ENCODE measurements around the gene UPB1.

The UPB1 gene

DNA sequence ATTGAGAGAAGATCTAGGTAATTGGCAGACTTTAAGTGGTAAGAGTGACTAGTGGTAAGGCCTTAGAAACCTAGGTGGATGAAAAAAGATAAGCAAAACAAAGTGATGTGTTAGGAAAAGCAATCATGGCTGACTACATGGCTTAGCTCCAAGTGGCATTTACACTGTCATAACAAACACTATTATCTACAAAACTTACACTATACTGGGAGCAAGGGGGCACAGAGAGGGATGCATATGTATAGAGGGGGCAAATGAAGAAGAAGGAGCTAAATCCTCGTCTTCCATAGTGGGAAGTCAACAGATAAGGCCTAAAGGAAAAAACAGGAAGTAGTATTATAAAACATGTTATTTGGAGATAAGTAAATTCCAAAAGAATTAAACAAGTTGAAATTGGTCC lies 35.2 kb upstream of the UPB1 start:
- peak overlapping the region; percentile 86; the same call in 1 of the 2 replicates for H3K4me2 ChIP-seq (ENCODE audit: low read depth, low read length)
- no peak overlapping the region for H3K4me3 ChIP-seq (ENCODE audit: low read length)
- no peaks in the 10 kb centered on the region for H3K79me2 ChIP-seq (ENCODE audit: low read length)
- H3K9me3 ChIP-seq (replicated peaks; ENCODE audit: insufficient read depth, low read length), result no peaks in the 10 kb centered on the region
- no peaks in the 10 kb centered on the region for H3K27me3 ChIP-seq (replicated peaks; ENCODE audit: insufficient read depth, low read length)
- H3K9ac ChIP-seq (ENCODE audit: low read length), result no peak overlapping the region
- H3K27ac ChIP-seq (ENCODE audit: low read length), result peak overlapping the region; percentile 63; the same call in 1 of the 2 replicates
- peaks cover 17% of the 10 kb centered on the region for H3K4me1 ChIP-seq (ENCODE audit: low read length)
- TF ChIP-seq EZH2 (optimal IDR thresholded peaks at IDR 0.05; ENCODE audit: low read depth, low read length) (no peak), EZH2phosphoT487 (IDR thresholded peaks at IDR 0.05; ENCODE audit: low read length) (no peak)
- TF ChIP-seq, protein P1, sequence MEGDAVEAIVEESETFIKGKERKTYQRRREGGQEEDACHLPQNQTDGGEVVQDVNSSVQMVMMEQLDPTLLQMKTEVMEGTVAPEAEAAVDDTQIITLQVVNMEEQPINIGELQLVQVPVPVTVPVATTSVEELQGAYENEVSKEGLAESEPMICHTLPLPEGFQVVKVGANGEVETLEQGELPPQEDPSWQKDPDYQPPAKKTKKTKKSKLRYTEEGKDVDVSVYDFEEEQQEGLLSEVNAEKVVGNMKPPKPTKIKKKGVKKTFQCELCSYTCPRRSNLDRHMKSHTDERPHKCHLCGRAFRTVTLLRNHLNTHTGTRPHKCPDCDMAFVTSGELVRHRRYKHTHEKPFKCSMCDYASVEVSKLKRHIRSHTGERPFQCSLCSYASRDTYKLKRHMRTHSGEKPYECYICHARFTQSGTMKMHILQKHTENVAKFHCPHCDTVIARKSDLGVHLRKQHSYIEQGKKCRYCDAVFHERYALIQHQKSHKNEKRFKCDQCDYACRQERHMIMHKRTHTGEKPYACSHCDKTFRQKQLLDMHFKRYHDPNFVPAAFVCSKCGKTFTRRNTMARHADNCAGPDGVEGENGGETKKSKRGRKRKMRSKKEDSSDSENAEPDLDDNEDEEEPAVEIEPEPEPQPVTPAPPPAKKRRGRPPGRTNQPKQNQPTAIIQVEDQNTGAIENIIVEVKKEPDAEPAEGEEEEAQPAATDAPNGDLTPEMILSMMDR (IDR thresholded peaks at IDR 0.05; ENCODE audit: low read length), result no peak
- no peaks in the 10 kb centered on the region for H3K36me3 ChIP-seq (replicated peaks; ENCODE audit: insufficient read depth, low read length)
- no peak for DNase-seq
- 0 out of 2 replicates have a peak overlapping the region, but pooled peaks have one; percentile 90 for H2AFZ ChIP-seq (ENCODE audit: low read length)
- H3K9me2 ChIP-seq (replicated peaks; ENCODE audit: insufficient read depth, low read length), result no peaks in the 10 kb centered on the region
- H3F3A ChIP-seq (ENCODE audit: insufficient read depth, low read length), result peaks cover 10% of the 10 kb centered on the region
- H4K20me1 ChIP-seq (ENCODE audit: insufficient read depth, low read length), result no peaks in the 10 kb centered on the region

DNA sequence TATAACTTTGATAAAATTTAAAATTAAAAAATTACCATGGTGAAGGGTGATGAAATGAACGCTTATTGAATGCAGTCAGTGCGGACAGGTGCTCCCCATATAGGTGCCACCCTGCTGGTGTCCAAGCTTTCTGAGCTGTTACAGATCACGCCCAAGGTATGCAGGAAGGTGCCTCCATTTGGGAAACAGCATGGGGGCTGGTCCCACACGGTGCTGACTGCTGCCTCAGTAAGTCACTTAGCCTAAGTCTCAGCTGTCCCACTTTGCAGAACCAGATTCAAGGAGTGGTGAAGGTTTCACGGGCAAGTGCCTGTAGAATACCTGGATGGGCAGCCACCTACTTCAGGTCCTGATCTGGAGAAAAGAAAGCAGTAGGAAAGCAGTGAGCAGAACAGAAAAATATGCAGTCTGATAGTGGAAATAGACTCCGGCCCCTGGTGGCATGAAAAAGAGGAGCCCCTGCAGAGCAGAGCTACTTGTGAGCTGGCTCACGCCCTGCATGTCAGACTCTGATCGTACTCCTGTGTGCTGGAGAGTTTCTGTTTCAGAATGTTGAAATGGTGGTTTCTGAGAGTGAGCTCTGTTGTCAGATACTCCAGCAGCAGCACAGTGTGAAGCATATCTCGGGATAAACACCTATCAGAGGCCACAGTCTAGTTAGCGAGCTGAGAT lies 34.6 kb upstream of the UPB1 start:
- TF ChIP-seq, protein P1 (IDR thresholded peaks at IDR 0.05; ENCODE audit: low read length), result peak; percentile 39
- no peak for TF ChIP-seq EZH2 (optimal IDR thresholded peaks at IDR 0.05; ENCODE audit: low read depth, low read length)
- Histone ChIP-seq H3K9me3 (replicated peaks; ENCODE audit: insufficient read depth, low read length) (no peaks in the 10 kb centered on the region), H3K4me3 (ENCODE audit: low read length) (peak overlapping the region; percentile 49), H3K27ac (ENCODE audit: low read length) (peak overlapping the region; percentile 63), H3K4me2 (ENCODE audit: low read depth, low read length) (peak overlapping the region; percentile 86), H3K4me1 (ENCODE audit: low read length) (peaks cover 17% of the 10 kb centered on the region), H3K9me2 (replicated peaks; ENCODE audit: insufficient read depth, low read length) (no peaks in the 10 kb centered on the region), H3K27me3 (replicated peaks; ENCODE audit: insufficient read depth, low read length) (no peaks in the 10 kb centered on the region), H2AFZ (ENCODE audit: low read length) (peak overlapping the region; percentile 90), H4K20me1 (ENCODE audit: insufficient read depth, low read length) (no peaks in the 10 kb centered on the region), H3K36me3 (replicated peaks; ENCODE audit: insufficient read depth, low read length) (no peaks in the 10 kb centered on the region), H3F3A (ENCODE audit: insufficient read depth, low read length) (peaks cover 10% of the 10 kb centered on the region), H3K9ac (ENCODE audit: low read length) (peak overlapping the region; percentile 41; the same call in 1 of the 2 replicates), H3K79me2 (ENCODE audit: low read length) (no peaks in the 10 kb centered on the region)
- peak; percentile 87 for DNase-seq

DNA sequence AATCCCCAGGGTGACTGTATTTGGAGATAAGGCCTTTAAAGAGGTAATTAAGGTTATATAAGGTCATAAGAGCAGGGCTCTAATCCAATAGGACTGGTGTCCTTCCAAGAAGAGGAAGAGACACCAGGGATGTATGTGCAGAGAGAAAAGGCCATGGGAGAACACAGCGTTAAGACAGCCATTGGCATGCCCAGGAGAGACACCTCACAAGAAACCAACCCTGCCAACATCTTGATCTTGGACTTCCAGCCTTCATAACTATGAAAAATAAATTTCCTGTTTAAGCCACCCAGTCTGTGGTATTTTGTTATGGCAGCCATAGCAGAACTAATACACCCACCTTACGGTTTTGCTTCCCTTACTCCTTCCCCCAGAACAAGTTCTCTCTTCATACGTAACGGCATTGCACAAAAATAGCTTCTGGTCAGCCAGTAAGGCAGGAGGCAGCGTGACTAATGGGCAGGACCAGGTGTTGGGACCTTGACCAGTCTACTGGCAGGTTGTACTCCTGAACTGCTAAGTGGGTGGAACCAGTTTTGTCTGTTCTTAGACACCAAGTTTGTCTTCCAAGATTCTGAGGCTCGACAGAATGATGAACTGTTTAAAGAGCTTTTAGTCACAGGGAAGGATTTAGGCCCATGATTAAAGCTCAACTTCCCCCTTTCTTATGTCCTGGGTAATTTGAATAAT lies 31.9 kb upstream of the UPB1 start:
- Histone ChIP-seq H3F3A (ENCODE audit: insufficient read depth, low read length) (peaks cover 10% of the 10 kb centered on the region), H3K36me3 (replicated peaks; ENCODE audit: insufficient read depth, low read length) (no peaks in the 10 kb centered on the region), H2AFZ (ENCODE audit: low read length) (no peak overlapping the region), H3K9me2 (replicated peaks; ENCODE audit: insufficient read depth, low read length) (no peaks in the 10 kb centered on the region), H3K4me2 (ENCODE audit: low read depth, low read length) (no peak overlapping the region), H3K9ac (ENCODE audit: low read length) (no peak overlapping the region), H4K20me1 (ENCODE audit: insufficient read depth, low read length) (no peaks in the 10 kb centered on the region), H3K27me3 (replicated peaks; ENCODE audit: insufficient read depth, low read length) (no peaks in the 10 kb centered on the region), H3K79me2 (ENCODE audit: low read length) (no peaks in the 10 kb centered on the region), H3K4me3 (ENCODE audit: low read length) (no peak overlapping the region), H3K9me3 (replicated peaks; ENCODE audit: insufficient read depth, low read length) (no peaks in the 10 kb centered on the region), H3K4me1 (ENCODE audit: low read length) (peaks cover 17% of the 10 kb centered on the region), H3K27ac (ENCODE audit: low read length) (no peak overlapping the region)
- TF ChIP-seq, protein P1 (IDR thresholded peaks at IDR 0.05; ENCODE audit: low read length), result no peak
- no peak for TF ChIP-seq EZH2 (optimal IDR thresholded peaks at IDR 0.05; ENCODE audit: low read depth, low read length)
- no peak for TF ChIP-seq EZH2phosphoT487 (IDR thresholded peaks at IDR 0.05; ENCODE audit: low read length)
- no peak for DNase-seq
